NCI-H1105 treated with DMSO at 0.1 percent for 48 hours (cell line): Measurements from ENCODE around the gene WDR1.

Experiments
- DNase-seq: peaks from one replicate; lab custom pipeline; 2025; lab: John Stamatoyannopoulos, UW

The WDR1 gene

GRCh38 chr4:10040049-10040892 lies 76.3 kb downstream of the WDR1 start:
- DNase-seq: no peak

- DNase-seq: no peak
Observed at GRCh38 chr4:10036807-10037342, 79.7 kb downstream of the WDR1 start.

- DNase-seq: no peak
Observed at GRCh38 chr4:10035130-10035529, 81.5 kb downstream of the WDR1 start.

DNA sequence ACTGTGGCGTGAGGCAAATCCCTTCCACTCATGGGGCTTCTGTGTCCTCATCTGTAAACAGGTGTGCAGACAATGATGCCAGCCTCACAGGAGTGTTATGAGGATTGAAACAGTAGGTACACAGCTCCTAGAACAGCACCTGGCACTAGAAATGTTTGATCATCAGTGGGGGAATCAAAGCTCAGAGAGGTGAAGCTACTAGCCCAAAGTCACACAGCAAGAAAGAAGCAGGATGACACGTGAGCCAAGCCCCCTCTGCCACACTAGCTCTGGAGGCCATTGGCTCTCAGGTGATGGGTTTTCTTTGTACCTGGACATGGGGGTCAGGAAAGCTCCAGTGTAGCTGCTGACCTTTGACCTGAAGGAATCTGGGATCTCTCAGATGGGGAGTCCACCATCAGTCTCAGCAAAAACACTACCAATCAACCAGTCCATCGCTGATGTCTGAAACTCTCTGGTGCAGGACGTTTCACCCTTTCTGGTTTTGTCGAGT lies 81.9 kb downstream of the WDR1 start:
- no peak for DNase-seq

DNA sequence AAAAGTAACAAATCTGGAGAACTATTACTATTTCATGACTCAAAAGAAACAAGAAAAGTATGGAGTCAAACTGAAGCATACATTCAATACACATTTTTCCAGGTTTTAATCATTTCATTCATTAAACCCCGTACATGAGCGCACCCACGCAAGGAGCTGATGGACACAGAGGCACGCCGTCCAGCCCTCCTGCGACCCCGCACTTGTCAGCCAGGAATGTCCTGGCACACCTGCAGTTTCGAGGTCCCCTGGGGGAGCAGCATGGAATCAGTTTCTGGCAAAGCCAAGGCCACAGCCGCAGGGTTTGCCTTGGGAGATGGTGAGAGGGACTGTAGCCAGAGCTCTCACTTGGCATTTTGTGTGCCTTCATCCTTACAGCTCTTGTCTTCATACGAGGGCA lies 82.5 kb downstream of the WDR1 start:
- DNase-seq: no peak

GRCh38 chr4:10033191-10033881 lies 83.3 kb downstream of the WDR1 start:
- no peak for DNase-seq

DNA sequence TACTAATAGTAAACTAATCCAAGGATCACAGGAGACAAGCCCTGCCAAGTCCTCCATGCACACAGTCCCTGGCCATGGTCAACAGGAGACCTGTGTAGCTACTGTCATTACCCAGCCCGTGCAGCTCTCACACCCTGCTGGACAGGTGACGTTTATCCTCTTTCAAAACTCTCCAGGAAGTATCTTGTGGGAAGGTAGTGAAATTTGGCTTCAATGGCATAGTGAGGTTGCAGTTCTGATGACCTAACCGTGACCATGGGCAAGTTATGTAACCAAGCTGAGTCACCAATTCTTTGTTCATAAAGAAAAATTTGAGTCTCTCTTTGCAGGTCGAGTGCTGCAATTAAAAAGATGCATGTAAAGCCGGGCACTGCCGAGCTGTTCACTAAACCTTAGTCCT lies 84.0 kb downstream of the WDR1 start:
- no peak for DNase-seq

- no peak for DNase-seq
Observed at GRCh38 chr4:10031668-10032590, 84.7 kb downstream of the WDR1 start.

DNA sequence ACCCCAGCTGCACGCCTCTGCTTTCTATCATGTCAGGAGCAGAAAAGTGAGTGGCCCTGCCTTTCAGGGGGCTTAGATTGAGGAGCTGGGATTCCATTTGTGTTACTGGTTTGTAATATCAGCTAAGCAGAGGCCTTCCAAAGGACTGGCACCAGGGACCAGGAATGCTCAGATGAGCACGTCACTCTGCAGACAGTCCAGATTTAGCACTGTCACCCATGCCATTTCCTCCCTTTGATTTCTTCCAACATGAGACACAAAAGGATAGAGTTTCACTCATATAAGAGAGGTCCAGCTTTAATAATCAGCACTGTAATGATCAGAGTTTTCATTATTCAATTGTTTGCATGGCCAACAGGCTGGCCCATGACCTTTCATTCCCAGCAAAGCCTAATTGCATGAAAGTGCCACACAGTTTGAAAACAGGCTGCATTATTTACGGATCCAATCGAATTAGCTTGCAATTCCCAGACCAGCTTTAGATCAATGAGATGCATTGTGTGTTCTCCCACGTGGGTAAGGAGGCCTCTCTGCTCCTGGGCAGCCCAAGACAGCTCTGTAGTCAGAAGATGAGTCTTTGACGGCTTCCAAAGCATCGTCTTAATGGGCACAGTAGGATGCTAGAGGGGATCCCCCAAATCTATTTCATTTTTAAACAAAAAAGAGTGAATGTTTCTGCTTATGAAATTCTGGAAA lies 85.5 kb downstream of the WDR1 start:
- DNase-seq: no peak

- no peak for DNase-seq
Observed at GRCh38 chr4:10029403-10029802, 87.2 kb downstream of the WDR1 start.

DNA sequence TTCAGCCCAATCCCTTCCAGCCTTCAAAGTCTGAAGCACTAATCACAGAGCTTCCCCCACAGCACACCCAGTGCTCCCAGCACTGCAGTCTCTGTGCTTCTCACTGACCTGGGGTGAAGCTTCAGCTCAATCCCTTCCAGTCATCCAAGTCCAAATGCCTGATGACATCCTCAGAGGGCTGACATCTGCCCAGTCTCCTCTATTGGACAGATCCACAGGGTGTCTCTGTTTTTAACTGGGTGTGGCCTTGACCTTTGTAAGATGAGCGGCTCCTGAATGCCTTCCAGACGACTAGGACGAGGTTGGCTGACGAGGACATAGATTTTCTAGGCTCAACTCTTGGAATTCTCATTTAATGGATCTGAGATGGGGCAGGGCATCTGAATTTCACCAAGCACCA lies 87.7 kb downstream of the WDR1 start:
- no peak for DNase-seq

DNA sequence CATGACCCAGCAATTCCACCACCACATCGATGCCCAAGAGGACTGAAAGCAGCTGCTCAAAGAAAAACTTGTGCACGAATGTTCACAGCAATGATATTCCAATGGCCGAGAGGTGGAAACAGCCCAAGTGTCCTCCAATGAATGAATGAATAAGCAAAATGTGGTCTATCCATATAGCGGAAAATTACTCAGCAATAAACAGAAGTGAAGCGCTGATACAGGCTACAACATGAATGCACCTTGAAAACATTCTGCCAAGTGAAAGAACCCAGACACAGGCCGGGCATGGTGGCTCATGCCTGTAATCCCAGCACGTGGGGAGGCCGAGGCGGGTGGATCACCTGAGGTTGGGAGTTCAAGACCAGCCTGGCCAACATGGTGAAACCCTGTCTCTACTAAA lies 90.1 kb downstream of the WDR1 start:
- no peak for DNase-seq

- no peak for DNase-seq
Observed at GRCh38 chr4:10025230-10025806, 91.3 kb downstream of the WDR1 start.
